Peyer's patch (tissue), 4 donors: ENCODE measurements around the gene IFT122.

Experiments used
- POLR2A ChIP-seq, 2 donors: fragments of 450-650 bp; IDR thresholded peaks; one replicate each; pipeline ENCODE4 v1.5.1; 2017; ENCODE audit warnings: antibody characterized with exemption in 2 of 2, mild to moderate bottlenecking in 2 of 2, moderate library complexity in 2 of 2
- TF ChIP-seq, protein P1 (sequence below), 6 experiments: fragments of 450-650 bp in 4 of 6; fragments of 200-600 bp in 2 of 6; sonication (generic) in 1 of 6; IDR thresholded peaks; one replicate each; pipeline ENCODE4 v1.5.1; 2017 to 2019; ENCODE audit warnings: antibody characterized with exemption in 6 of 6, mild to moderate bottlenecking in 3 of 6, moderate library complexity in 1 of 6

DNA sequence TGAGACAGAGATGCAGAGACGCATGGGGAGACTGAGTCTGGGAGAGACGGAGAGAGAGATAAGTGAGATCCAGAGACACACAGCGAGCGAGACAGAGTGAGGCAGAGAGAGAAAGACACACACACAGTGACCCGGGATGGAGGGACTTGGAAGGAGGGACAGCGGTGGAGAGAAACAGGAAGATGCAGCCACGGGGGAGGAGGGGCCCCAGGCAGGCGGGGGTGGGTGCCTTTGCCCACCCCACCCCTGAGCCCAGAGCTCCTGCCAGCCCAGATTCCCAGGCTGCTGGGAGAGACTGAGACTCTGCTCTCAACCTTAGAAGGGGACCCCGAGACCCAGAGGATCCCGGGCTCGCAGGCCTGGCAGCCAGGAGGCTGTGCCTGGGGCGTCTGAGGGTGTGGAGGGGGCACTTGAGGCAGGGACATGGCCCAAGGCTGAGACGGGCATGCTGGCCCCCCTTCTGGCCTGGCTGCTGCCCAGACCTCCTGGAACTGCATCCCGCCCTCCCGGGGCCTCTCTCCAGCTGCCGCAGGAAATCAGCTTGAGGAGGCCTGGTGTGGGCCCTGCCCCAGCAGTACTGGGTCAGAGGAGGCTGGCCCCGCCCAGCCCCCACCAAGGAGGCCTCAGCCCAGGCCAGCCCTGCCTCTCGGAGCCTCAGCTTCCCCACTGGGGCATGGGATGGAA is 121.0 kb downstream of the IFT122 start:
- TF ChIP-seq, protein P1, sequence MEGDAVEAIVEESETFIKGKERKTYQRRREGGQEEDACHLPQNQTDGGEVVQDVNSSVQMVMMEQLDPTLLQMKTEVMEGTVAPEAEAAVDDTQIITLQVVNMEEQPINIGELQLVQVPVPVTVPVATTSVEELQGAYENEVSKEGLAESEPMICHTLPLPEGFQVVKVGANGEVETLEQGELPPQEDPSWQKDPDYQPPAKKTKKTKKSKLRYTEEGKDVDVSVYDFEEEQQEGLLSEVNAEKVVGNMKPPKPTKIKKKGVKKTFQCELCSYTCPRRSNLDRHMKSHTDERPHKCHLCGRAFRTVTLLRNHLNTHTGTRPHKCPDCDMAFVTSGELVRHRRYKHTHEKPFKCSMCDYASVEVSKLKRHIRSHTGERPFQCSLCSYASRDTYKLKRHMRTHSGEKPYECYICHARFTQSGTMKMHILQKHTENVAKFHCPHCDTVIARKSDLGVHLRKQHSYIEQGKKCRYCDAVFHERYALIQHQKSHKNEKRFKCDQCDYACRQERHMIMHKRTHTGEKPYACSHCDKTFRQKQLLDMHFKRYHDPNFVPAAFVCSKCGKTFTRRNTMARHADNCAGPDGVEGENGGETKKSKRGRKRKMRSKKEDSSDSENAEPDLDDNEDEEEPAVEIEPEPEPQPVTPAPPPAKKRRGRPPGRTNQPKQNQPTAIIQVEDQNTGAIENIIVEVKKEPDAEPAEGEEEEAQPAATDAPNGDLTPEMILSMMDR (IDR thresholded peaks at IDR 0.05) = no peak
- no peak for TF ChIP-seq POLR2A (IDR thresholded peaks at IDR 0.05)
